Stimulated activated naive CD4-positive, alpha-beta T cell treated with Interleukin-2 at 50 U/mL for 16 hours (primary cell): ENCODE measurements around the gene TMEM191B.
"Not testable (repeated sequence)": the region's sequence is repeated elsewhere in the genome, so short reads cannot be mapped to it uniquely, and the experiment has no call there.

Experiments
- DNase-seq: peaks from one replicate; lab custom pipeline; 2025; lab: John Stamatoyannopoulos, UW

The TMEM191B gene

GRCh38 chr22:18527752-18528596 lies at the start of gene TMEM191B:
Gene TMEM191B (plus strand): TSS chr22:18527802. CDS start chr22:18527981, 179 bp downstream.
- not testable (repeated sequence) for DNase-seq

GRCh38 chr22:18496227-18496626 lies 31.4 kb upstream of the TMEM191B start:
- DNase-seq, result not testable (repeated sequence)

GRCh38 chr22:18511327-18511726 lies 16.3 kb upstream of the TMEM191B start:
- not testable (repeated sequence) for DNase-seq

- DNase-seq, result not testable (repeated sequence)
Measured at GRCh38 chr22:18512378-18512777, 15.2 kb upstream of the TMEM191B start.

- DNase-seq, result not testable (repeated sequence)
Measured at GRCh38 chr22:18513454-18513853, 14.1 kb upstream of the TMEM191B start.

GRCh38 chr22:18518061-18518460 lies 9.5 kb upstream of the TMEM191B start, which contains the start of gene GGTLC3:
Gene GGTLC3 (minus strand): TSS chr22:18518161. CDS start chr22:18517897, 264 bp downstream.
- not testable (repeated sequence) for DNase-seq

GRCh38 chr22:18522762-18523161 lies 4.8 kb upstream of the TMEM191B start:
- not testable (repeated sequence) for DNase-seq

GRCh38 chr22:18523328-18523727 lies 4.3 kb upstream of the TMEM191B start:
- DNase-seq, result not testable (repeated sequence)

GRCh38 chr22:18528597-18529415 lies 1.2 kb downstream of the TMEM191B start:
- DNase-seq, result not testable (repeated sequence)

GRCh38 chr22:18529416-18530145 lies 2.0 kb downstream of the TMEM191B start:
- not testable (repeated sequence) for DNase-seq

- not testable (repeated sequence) for DNase-seq
Measured at GRCh38 chr22:18533633-18534032, 6.0 kb downstream of the TMEM191B start.

GRCh38 chr22:18534315-18534714 lies 6.7 kb downstream of the TMEM191B start:
- not testable (repeated sequence) for DNase-seq

GRCh38 chr22:18539994-18540393 lies 12.4 kb downstream of the TMEM191B start:
- DNase-seq, result not testable (repeated sequence)

GRCh38 chr22:18543400-18543799 lies 15.8 kb downstream of the TMEM191B start:
- not testable (repeated sequence) for DNase-seq

GRCh38 chr22:18544615-18545014 lies 17.0 kb downstream of the TMEM191B start:
- not testable (repeated sequence) for DNase-seq

- DNase-seq, result not testable (repeated sequence)
Measured at GRCh38 chr22:18549458-18550179, 22.0 kb downstream of the TMEM191B start.

- not testable (repeated sequence) for DNase-seq
Measured at GRCh38 chr22:18551046-18551445, 23.4 kb downstream of the TMEM191B start.

GRCh38 chr22:18552839-18553597 lies 25.4 kb downstream of the TMEM191B start:
- DNase-seq, result not testable (repeated sequence)

- not testable (repeated sequence) for DNase-seq
Measured at GRCh38 chr22:18554280-18555256, 27.0 kb downstream of the TMEM191B start.
